ENCODE results near the gene FAM222B. TPM values are rescaled to one million over a fixed set of nuclear protein-coding genes. Genes with fewer than 3 reads are reported as not detected.

The FAM222B gene
- polyA plus RNA-seq, 1 donor from 2014 or later: 6.4 TPM

GRCh38 chr17:28885951-28886350, 43.4 kb upstream of the FAM222B start:
- H4K20me1 ChIP-seq (ENCODE audit: insufficient read depth): no peaks in the 10 kb centered on the region
- no peak overlapping the region for H3K4me3 ChIP-seq (ENCODE audit: low read length)
- H2AFZ ChIP-seq (ENCODE audit: low read depth, low read length): no peak overlapping the region
- H3F3A ChIP-seq (ENCODE audit: insufficient read depth, low read length, poor library complexity, severe bottlenecking): no peaks in the 10 kb centered on the region
- no peak overlapping the region for H3K27ac ChIP-seq (ENCODE audit: low read length)
- no peaks in the 10 kb centered on the region for H3K36me3 ChIP-seq (ENCODE audit: insufficient read depth, low read length)
- H3K79me2 ChIP-seq (replicated peaks; ENCODE audit: insufficient read depth, low read length): no peaks in the 10 kb centered on the region
- no peaks in the 10 kb centered on the region for H3K9me3 ChIP-seq (ENCODE audit: low read length)
- no peak overlapping the region for H3K9ac ChIP-seq (ENCODE audit: low read length)
- H3K9me2 ChIP-seq (ENCODE audit: insufficient read depth, low read length): no peaks in the 10 kb centered on the region
- H3K27me3 ChIP-seq (ENCODE audit: insufficient read depth, low read depth, low read length): no peaks in the 10 kb centered on the region
- H3K4me2 ChIP-seq (ENCODE audit: low read length): no peak overlapping the region
- TF ChIP-seq POLR2AphosphoS5 (IDR thresholded peaks at IDR 0.05): no peak
- TF ChIP-seq EZH2 (IDR thresholded peaks at IDR 0.05; ENCODE audit: borderline replicate concordance, insufficient read depth, low read length, poor library complexity, severe bottlenecking): no peak
- TF ChIP-seq, protein P1, sequence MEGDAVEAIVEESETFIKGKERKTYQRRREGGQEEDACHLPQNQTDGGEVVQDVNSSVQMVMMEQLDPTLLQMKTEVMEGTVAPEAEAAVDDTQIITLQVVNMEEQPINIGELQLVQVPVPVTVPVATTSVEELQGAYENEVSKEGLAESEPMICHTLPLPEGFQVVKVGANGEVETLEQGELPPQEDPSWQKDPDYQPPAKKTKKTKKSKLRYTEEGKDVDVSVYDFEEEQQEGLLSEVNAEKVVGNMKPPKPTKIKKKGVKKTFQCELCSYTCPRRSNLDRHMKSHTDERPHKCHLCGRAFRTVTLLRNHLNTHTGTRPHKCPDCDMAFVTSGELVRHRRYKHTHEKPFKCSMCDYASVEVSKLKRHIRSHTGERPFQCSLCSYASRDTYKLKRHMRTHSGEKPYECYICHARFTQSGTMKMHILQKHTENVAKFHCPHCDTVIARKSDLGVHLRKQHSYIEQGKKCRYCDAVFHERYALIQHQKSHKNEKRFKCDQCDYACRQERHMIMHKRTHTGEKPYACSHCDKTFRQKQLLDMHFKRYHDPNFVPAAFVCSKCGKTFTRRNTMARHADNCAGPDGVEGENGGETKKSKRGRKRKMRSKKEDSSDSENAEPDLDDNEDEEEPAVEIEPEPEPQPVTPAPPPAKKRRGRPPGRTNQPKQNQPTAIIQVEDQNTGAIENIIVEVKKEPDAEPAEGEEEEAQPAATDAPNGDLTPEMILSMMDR (IDR thresholded peaks at IDR 0.05; ENCODE audit: poor library complexity, severe bottlenecking): no peak
- TF ChIP-seq TAF1 (IDR thresholded peaks at IDR 0.05; ENCODE audit: low read depth): no peak

GRCh38 chr17:28885363-28885762, 42.8 kb upstream of the FAM222B start:
- Histone ChIP-seq H4K20me1 (ENCODE audit: insufficient read depth) (no peaks in the 10 kb centered on the region), H3K4me2 (ENCODE audit: low read length) (no peak overlapping the region), H3K4me3 (ENCODE audit: low read length) (no peak overlapping the region), H3F3A (ENCODE audit: insufficient read depth, low read length, poor library complexity, severe bottlenecking) (no peaks in the 10 kb centered on the region), H3K27ac (ENCODE audit: low read length) (no peak overlapping the region), H3K36me3 (ENCODE audit: insufficient read depth, low read length) (no peaks in the 10 kb centered on the region), H3K9me3 (ENCODE audit: low read length) (no peaks in the 10 kb centered on the region), H2AFZ (ENCODE audit: low read depth, low read length) (no peak overlapping the region), H3K79me2 (replicated peaks; ENCODE audit: insufficient read depth, low read length) (no peaks in the 10 kb centered on the region), H3K9me2 (ENCODE audit: insufficient read depth, low read length) (no peaks in the 10 kb centered on the region), H3K9ac (ENCODE audit: low read length) (no peak overlapping the region), H3K27me3 (ENCODE audit: insufficient read depth, low read depth, low read length) (no peaks in the 10 kb centered on the region)
- no peak for TF ChIP-seq TAF1 (IDR thresholded peaks at IDR 0.05; ENCODE audit: low read depth)
- no peak for TF ChIP-seq EZH2 (IDR thresholded peaks at IDR 0.05; ENCODE audit: borderline replicate concordance, insufficient read depth, low read length, poor library complexity, severe bottlenecking)
- no peak for TF ChIP-seq POLR2AphosphoS5 (IDR thresholded peaks at IDR 0.05)
- no peak for TF ChIP-seq EP300 (conservative IDR thresholded peaks at IDR 0.05; ENCODE audit: poor library complexity, severe bottlenecking)
- TF ChIP-seq MXI1 (conservative IDR thresholded peaks at IDR 0.05; ENCODE audit: poor library complexity, severe bottlenecking): no peak
- TF ChIP-seq, protein P1 (IDR thresholded peaks at IDR 0.05; ENCODE audit: poor library complexity, severe bottlenecking): no peak
- TF ChIP-seq SMC3 (conservative IDR thresholded peaks at IDR 0.05; ENCODE audit: poor library complexity): no peak

- Histone ChIP-seq H3K36me3 (ENCODE audit: insufficient read depth, low read length) (no peaks in the 10 kb centered on the region), H3K79me2 (replicated peaks; ENCODE audit: insufficient read depth, low read length) (no peaks in the 10 kb centered on the region), H3K4me3 (ENCODE audit: low read length) (no peak overlapping the region), H3K27me3 (ENCODE audit: insufficient read depth, low read depth, low read length) (no peaks in the 10 kb centered on the region), H3F3A (ENCODE audit: insufficient read depth, low read length, poor library complexity, severe bottlenecking) (no peaks in the 10 kb centered on the region), H3K9ac (ENCODE audit: low read length) (no peak overlapping the region), H3K9me2 (ENCODE audit: insufficient read depth, low read length) (no peaks in the 10 kb centered on the region), H2AFZ (ENCODE audit: low read depth, low read length) (no peak overlapping the region), H3K27ac (ENCODE audit: low read length) (no peak overlapping the region), H3K9me3 (ENCODE audit: low read length) (no peaks in the 10 kb centered on the region), H3K4me2 (ENCODE audit: low read length) (no peak overlapping the region), H4K20me1 (ENCODE audit: insufficient read depth) (no peaks in the 10 kb centered on the region)
- TF ChIP-seq MXI1 (conservative IDR thresholded peaks at IDR 0.05; ENCODE audit: poor library complexity, severe bottlenecking) (no peak), RAD21 (conservative IDR thresholded peaks at IDR 0.05) (no peak), EP300 (conservative IDR thresholded peaks at IDR 0.05; ENCODE audit: poor library complexity, severe bottlenecking) (no peak), EZH2 (IDR thresholded peaks at IDR 0.05; ENCODE audit: borderline replicate concordance, insufficient read depth, low read length, poor library complexity, severe bottlenecking) (no peak), TAF1 (IDR thresholded peaks at IDR 0.05; ENCODE audit: low read depth) (no peak), SMC3 (conservative IDR thresholded peaks at IDR 0.05; ENCODE audit: poor library complexity) (no peak), POLR2AphosphoS5 (IDR thresholded peaks at IDR 0.05) (no peak), REST (IDR thresholded peaks at IDR 0.05; ENCODE audit: borderline replicate concordance) (no peak)
- TF ChIP-seq, protein P1 (IDR thresholded peaks at IDR 0.05; ENCODE audit: poor library complexity, severe bottlenecking): no peak
Measured at GRCh38 chr17:28883967-28884702, 41.5 kb upstream of the FAM222B start.
